HG03565 (cell line): ENCODE data around the gene PLCH2.

Experiments
- ATAC-seq: cut with Tn5 transposase; IDR thresholded peaks from one replicate; pipeline ENCODE4 v1.9.1; 2021; ENCODE audit warnings: mild to moderate bottlenecking, moderate library complexity; ENCODE audit not compliant: unreplicated experiment

The PLCH2 gene

DNA sequence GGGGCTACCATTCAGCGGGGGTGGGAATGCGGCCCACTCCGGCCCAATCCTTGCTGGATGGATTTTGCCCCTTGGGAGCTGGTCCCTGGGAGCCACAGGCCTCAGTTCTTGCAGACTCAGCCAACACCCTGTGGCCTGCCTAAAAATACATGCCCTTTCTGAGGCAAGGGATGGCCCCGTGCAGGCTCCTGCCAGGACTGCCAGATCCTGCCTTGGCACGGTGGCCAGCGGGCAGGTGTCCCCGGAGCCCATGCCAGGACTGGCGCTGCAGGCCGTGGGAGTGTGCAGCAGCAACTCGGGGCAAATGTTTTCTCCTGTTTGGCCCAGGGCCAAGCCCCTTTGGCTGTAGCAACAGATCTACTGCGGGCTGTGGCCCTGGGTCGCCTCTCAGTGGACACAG lies 51.9 kb downstream of the PLCH2 start:
- no peak for ATAC-seq

DNA sequence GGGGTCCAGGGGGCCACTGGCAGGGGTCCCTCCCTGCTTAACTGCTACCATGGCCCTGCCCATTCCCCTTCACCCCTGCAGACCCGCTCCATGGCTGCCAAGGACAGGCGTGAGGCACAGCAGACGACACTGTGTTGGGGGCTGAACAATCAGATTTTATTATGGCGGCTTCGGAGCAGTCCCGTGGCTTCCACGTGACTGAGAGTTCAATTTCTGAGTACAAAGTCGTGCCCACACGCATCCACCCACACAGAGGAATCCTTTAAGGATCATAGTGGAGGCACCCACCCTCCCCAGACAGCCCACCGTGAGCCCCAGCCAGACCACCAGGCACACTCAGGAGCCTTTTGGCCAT lies 52.5 kb downstream of the PLCH2 start:
- no peak for ATAC-seq

DNA sequence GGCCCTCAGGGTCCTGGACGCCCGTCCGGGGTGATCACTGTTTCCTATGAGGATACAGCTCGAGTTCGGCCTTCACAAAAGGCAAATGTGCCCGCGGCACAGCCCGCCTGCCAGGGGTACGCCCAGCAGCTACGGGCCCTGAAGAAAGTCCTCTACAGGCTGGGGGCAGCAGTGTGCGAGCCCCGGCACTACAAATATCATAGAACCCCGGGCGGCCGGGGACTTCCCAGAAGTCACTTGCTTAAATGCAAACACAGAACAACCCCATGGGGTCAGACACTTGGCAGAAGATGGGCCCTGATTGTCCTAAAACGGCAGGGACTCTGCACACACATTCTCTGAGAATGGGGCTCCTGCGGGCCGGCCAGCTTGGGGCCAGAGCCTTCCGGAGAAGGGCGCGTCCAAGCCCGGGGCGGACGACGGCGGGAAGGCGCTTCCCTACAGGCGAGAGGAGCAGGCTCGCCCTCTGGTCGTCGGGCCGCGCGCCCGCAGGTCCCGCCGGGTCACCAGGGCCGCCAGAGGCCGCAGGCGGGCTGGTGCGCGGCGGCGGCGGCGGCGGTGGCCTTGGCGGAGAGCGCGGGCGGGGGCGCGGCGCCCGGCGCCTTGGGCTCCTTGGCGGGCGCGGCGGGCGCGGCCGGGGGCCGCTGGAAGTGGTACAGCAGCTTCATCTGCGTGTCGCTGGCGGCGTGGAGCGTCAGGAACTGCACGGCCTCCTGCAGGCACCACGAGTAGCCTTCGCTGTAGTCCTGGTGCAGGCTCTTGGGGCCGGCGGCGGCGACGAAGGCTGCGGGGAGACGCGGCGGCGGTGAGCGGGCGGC lies 53.1 kb downstream of the PLCH2 start:
- ATAC-seq: no peak

DNA sequence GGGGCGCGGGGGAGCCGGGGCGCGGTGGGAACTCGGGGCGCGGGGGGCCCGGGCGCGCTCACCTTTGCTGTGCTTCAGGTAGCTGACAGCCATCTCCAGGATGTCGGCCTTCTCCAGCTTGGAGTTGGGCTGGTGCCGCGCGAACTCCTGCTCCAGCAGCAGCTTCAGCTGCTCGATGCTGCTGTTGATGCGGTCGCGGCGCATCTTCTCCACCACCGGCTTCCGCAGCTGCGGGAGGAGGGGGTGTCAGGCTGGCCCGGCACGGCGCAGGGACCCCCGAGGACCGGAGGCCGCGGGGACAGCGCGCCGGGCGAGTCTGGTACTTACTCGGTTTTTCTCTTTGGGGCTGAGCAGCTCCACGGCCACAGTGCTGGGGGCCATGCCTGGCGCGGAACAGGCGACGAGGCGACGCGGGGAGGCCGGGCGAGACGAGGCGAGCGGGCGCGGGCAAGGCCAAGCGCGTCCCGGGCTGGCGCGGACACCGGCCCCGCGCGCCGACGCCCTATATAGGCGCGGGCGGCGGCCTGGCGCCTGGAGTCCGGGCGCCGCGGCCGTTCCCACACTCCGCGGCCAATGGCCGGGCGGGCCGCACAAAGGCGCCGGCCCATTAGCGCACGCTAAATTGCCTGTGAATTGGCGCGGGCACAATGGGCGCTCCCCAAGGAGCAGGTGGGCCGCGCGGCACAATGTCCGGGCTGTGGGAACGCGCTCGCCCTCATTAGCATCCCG lies 53.9 kb downstream of the PLCH2 start, which contains the start of gene HES5:
Gene HES5 (minus strand): TSS at position 480 of the 729 bp plus-strand sequence. CDS start 99 bp downstream, at position 381.
- no peak for ATAC-seq

DNA sequence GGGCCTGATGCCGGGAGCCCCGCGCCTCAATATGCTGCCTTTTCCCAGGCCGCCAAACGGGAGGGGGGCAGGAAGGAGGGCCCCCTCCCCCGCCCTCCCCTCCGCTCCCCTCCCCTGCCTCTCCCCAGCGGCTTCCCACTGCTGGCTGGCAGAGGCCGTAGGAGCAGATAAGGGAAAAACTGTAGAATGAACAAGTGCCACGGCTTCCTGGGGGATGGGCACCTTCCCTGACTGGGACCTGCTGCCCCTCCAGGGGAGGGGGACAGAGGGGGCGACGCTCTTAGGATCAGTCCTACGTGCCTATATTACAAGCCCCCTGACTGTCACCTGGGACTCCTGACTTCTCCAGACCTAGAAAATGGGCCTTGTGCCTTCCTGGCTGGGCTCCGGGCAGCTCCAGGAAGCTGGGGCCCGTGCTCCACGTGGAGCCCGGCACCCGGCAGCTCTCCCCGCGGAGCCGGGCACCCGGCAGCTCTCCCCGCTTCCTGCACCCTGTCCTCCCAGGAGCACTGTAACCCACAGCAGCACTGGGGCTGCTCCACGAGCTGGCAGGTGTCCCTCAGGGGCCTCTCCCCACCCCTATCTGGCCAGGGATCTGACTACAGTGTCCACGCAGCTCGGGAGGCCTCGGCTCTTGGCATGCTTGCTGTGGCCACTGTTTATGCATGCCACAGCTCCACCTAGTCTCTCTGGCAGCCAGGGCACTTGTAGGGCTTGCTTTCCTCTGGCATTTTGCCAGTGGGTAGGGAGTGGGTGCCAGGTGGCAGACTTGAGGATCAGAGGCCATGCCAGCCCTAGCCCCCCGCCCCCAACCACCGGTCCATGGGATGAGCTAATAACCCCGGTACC lies 54.6 kb downstream of the PLCH2 start:
- no peak for ATAC-seq

DNA sequence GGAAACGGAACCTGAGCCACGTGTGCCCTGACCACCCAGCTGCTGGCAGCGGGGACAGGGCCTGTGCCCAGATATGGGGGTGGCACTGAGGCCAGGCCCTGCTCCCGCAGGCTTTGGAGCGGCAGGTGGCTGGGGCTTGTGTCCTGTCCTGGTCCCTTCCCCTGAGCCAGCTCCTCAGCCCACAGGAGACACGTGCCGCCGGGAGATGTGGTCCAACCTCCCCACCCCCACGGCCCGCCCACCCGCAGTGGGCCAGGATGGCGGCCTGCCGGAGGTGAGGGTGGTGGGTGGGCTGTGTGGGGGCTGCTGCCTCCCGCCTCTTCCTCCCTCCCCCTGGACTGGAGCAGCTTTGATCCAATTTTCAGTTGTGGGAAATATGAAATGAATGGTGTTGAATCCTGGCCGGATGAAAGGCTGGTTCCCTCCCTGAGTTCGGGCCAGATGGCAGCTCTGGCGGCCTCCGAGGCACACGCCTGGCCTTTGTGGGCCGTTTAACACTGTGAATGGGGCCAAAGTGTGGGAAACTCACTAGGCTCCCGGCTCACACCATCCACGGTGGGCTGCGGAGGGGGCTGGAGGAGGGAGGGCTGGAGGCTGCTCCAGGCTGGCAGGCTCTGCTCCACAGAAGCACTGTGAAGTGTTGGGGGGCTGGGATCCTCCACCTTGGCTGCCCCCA lies 56.5 kb downstream of the PLCH2 start:
- no peak for ATAC-seq

DNA sequence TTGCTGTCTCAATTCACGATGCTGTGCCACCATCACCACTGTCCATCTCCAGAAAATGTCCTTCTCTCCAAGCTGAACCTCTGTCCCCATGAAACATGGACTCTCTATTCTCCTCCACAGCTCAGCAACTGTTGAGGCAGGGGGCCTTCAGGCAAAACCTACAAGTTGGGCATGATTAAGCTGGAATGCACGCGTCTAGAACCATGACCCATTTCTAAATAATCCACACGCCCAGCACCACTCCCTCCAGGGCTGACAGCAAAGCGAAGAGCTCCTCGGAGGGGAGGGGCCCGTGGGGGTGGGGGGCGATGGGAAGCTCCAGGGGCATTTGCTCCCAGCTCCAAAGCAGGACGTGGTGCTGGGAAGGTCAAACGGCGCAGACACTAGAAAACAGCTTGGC lies 57.3 kb downstream of the PLCH2 start:
- ATAC-seq: no peak

DNA sequence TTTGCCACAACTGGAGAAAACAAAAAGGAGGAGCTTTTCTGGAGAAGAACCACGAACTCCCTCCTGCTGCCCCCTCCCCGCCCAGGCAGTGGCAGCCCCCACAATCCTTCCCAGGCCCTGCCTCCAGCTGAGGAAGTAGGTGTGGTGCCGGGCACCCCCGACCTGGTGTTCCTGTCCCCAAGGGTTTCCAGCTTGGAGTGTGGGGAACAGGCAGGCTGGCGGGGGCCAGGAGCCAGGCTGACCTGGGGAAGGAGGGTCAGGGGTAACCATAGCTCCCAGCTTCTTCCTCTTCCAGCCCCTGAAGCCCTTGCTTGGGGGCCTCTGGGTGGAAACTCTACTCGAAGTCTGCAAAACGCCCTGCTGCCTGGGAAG lies 58.2 kb downstream of the PLCH2 start:
- no peak for ATAC-seq

DNA sequence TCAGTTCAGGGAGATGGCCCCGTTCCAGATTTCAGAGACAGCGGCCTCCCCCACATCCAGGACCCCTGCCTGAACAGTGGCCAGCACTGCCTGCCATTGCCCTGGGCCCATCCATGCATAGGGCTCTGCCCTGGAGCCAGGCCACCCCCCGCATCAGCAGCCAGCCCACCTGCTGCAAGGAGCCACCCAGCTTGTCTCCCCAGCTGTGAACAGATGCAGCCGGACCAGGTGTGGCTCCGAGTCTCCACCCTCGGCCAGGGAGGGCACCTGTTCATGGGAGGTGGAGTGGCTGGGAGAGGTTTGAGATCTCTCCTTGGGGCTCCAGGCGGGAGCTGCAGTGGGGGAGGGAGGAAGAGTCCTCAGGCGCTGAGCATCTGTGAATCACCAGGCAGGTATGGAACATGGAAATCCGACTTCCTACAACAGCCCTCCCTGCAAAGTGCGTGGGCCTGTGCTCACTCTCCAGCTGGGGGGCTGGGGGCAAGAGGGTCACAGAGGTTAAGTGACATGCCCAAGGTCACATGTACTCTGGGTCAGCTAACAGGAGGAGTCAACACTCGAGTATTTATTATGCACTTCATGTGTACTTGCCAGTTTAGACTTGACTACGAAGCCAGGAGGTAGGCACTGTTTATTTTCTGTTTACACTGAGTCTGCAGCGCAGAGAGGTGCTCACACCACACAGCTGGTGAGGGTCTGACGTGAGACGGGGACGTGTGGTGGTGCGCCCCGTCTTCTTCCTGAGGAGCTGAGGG lies 58.8 kb downstream of the PLCH2 start:
- ATAC-seq: no peak

DNA sequence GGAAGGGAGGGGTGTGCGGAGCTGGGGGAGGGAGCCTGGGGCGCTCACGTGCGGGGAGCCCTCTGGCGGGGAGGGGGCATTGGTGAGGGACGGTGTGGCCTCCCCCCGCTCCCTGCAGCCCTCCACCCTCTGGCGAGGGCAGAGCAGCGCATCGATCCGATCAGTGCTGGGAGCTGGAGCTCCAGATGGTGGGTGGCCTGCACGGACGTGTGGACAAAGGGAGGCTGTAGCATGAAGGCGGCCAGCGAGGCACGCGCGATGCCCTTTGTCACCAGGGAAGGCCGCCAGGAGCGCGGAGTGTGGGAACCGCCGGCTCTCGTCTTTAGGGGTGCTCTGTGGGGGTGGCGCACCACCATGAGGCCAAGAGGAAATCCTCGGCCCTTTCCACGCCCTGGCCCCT lies 59.4 kb downstream of the PLCH2 start:
- no peak for ATAC-seq

DNA sequence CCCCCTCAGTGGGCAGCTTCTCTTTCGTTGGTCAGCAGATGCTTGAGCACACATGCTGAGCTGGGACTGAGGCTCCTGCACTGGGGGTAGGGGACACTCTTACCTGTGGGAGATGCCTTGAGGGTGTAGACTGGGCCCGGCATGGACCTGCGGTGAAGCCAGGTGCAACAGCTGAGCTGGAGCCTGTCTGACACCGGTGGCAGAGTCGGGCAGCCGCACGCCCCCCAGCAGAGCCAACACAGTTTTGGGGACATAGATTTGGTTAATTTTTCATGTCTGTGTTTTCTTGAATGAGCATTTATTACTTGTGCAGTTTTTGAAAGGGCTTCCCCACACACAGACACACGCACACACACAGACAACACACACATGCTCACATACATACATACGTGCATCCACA lies 59.9 kb downstream of the PLCH2 start:
- no peak for ATAC-seq

DNA sequence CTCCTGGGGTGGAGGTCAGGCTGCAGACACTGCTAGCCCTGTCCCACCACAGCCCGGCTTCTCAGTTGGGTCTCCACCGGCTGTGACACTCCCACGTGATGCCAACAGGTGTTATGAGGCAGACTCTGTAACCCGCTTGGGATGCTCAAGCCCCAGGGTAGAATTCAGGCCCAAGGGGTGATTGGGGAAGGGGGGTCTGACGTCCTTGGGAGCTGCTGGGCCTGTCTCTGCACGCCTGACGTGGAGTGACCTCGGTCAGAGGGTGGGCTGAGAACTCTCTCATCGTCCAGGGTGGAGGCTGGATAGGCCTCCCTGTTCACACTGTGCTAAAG lies 61.7 kb downstream of the PLCH2 start:
- ATAC-seq: no peak

DNA sequence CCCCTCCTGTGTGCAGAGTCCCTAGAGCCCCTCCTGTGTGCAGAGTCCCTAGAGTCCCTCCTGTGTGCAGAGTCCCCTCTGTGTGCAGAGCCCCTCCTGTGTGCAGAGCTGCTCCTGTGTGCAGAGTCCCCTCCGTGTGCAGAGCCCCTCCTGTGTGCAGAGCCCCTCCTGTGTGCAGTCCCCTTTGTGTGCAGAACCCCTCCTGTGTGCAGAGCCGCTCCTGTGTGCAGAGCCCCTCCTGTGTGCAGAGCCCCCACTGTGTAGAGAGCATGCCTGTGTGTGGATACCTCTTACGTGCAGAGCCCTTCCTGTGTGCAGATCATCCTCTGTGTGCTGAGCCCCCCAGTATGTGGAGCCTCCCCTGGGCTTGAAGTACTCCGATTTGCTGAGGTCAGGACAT lies 62.3 kb downstream of the PLCH2 start:
- ATAC-seq: no peak

DNA sequence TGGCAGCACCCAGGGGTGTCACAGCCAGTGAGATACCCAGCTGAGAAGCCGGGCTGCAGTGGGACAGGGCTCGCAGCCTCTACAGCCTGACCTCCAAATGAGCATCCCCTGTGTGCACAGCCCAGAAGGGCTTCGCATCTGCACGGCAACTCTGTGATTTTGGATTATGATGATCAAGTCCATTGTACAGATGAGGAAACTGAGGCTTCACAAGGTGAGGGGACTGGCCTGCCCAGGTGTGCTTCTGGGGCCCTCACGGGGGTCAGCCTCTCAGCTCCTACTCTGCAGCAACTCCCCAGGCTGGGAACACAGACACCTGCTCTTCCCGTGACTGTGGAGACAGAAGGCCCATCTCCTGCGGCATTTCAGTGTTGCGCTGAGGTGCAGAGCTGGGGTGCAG lies 62.8 kb downstream of the PLCH2 start:
- ATAC-seq: no peak

DNA sequence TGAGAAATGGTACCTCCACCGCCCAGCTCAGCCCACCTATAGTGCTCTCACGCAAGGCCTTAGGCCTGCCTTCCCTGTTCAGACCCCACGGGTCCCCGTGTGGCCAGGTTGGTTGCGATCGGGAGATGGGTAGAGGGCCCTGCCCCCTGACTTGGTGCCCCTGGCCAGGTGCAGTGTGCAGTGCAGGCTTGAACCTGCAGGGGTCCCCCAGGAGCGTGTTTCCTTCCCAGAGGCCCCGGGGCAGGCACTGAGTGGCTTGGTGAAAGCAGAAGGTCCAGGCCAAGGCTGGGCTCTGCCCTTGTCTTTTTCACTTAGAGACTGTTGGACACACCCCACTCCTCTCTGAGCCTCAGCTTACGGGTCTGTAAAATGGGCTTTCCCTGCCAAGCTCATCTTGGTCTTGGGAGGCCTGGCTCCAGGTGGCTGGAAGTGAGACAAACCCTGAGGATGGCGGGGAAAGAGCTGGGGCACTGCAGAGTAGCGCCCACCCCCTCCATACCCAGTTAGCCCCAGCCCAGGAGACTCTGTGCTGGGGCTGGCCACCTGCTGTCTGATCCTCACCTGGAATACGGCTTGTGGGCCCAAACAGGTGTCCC lies 63.3 kb downstream of the PLCH2 start:
- no peak for ATAC-seq

DNA sequence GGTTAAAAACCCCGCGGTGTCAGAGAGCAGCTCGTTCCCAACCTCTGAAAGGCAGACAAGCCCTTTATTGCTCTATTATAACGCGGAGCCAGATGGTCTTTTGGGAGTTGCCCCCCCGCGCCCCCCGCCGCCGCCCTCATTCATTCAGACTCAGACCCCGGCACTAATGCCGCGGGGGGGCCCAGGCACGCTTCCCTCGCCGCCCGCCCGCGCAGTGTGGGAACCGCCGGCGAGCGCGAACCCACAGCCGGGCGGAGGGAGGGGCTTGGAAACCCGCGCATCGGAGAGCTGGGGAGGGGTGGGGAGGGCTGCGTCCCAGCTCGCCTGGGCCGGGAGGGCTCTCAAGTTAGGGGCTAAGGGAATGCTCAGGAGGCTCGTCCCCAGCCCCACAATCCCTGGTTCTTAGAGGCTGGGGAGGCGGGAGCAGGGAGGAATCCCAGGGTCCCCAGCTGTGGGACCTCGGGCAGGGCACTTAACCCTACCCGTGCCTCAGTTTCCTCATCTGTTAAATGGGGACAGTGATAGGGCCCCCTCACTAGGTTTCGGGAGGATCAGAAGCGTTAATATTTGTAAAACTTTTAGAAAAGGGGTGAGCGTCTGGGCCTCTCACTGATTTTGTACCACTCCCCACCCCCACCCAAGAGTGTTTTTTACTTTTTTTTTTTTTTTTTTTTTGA lies 64.9 kb downstream of the PLCH2 start:
- ATAC-seq: no peak

DNA sequence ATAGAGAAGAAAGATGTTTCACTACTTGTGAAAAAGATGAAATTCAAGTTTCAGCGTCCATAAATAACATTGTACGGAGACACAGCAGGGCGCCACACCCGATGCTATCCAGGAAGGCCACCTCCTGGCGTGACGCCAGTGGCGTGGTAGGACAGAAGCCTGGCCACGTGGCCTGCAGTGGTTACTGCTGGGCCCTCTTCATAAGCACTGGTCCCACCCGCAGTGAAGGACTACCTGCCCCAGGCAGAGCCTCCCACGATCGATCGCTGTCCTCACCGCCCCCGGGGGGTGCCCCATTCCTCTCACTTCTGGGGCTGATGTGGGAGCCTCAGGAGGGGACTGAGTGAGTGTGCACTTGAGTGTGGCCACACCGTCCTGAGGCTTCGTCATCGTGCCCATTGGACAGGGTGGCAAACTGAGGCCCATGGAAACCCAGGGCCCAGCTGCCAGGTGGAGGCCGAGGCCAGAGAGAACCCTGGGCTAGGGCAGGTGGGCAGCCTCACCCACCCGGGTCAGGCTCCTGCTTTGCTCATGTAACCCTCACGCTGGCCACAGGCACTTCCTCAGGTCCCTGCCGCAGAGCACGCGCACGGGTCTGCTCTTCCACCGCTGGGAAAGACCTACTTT lies 65.6 kb downstream of the PLCH2 start:
- no peak for ATAC-seq

DNA sequence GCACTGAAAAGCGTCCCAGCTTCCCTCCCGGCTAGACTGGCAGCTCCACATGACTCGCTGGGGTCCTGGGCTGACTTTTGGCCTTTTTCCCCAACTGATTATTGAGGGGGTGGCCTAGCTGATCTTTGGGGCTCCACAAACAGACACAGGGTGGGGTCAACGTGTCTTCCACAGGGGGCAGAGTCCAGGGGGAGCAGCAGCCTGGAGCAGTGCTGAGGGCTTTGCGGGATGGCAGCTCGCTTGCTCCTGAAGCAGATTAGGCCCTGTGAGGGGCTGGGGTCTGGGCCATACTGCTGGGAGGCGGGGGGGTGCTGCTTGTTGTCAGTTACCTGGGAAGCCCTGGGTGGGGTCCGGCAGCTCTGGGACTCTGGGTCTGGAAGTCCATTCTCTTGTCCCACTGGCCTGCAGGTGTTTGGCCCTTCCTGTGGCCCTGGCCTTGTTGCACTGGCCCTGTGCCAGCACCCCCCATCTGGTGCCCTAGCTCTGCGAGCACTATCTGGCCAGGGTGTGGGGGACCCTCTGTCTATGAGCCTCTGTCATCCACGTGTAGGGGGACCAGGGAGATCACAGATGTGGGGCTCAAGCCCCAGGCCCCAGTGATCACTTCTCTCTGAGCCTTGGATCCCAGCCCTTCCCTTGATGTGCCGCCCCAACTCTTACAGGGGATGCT lies 66.3 kb downstream of the PLCH2 start:
- no peak for ATAC-seq
